AG09319 (cell line): Measurements from ENCODE around the gene NTF4.
A peak's percentile ranks its signal among the peaks of the same experiment; 100 is the strongest.
"Not testable (repeated sequence)": the region's sequence is repeated elsewhere in the genome, so short reads cannot be mapped to it uniquely, and the experiment has no call there.

Source experiments
- DNase-seq: peaks from one replicate; pipeline ENCODE4 v3.0.0-alpha.2; 2010; ENCODE audit warnings: low read depth; ENCODE audit errors: extremely low read depth
- CTCF ChIP-seq: IDR thresholded peaks from 2 replicates; pipeline ENCODE4 v1.5.1; 2011; ENCODE audit warnings: low read depth, mild to moderate bottlenecking, inconsistent platforms, low read length, moderate library complexity

The NTF4 gene

GRCh38 chr19:49024233-49024632 lies 40.4 kb downstream of the NTF4 start, which contains the start of gene CGB3:
Gene CGB3 (minus strand): TSS chr19:49024333. CDS start chr19:49023971, 362 bp downstream.
- DNase-seq = not testable (repeated sequence)

GRCh38 chr19:49022116-49022515 lies 42.5 kb downstream of the NTF4 start:
- DNase-seq = no peak
- no peak for TF ChIP-seq CTCF

GRCh38 chr19:49020931-49021895 lies 43.4 kb downstream of the NTF4 start:
- no peak for DNase-seq
- TF ChIP-seq CTCF = no peak

- no peak for DNase-seq
- TF ChIP-seq CTCF = no peak
These were observed 44.3 kb downstream of the NTF4 start for GRCh38 chr19:49020342-49020741.

GRCh38 chr19:49019242-49019932 lies 45.2 kb downstream of the NTF4 start:
- peak; percentile 6 for TF ChIP-seq CTCF
- DNase-seq = no peak

GRCh38 chr19:49018388-49019241 lies 46.0 kb downstream of the NTF4 start:
- not testable (repeated sequence) for DNase-seq

- DNase-seq = no peak
- TF ChIP-seq CTCF = peak; percentile 55
These were observed 46.8 kb downstream of the NTF4 start for GRCh38 chr19:49017666-49018351.
